Cardiac muscle cell (in vitro differentiated cells and primary cell): Measurements from ENCODE around the gene CAMKMT. TPM values are rescaled to one million over a fixed set of nuclear protein-coding genes. Genes with fewer than 3 reads are reported as not detected.

Source experiments
- DNase-seq, 2 donors: peaks; one replicate each; pipeline versions ENCODE4 v3.0.0 to v3.0.0-alpha.2; 2010 to 2017; ENCODE audit warnings: low read depth in 1 of 2, low spot score in 1 of 2
- H3K27ac ChIP-seq: fragments of 200-600 bp; sonication (generic); 2 replicates; pipeline ENCODE4 v1.5.1; 2016
- H3K27me3 ChIP-seq: fragments of 200-600 bp; sonication (generic); 2 replicates; pipeline ENCODE4 v1.6.0; 2016; ENCODE audit warnings: control low read depth
- H3K36me3 ChIP-seq: fragments of 200-600 bp; sonication (generic); 2 replicates; pipeline ENCODE4 v1.5.1; 2016; ENCODE audit warnings: control low read depth
- H3K4me1 ChIP-seq: fragments of 200-600 bp; sonication (generic); 2 replicates; pipeline ENCODE4 v1.8.1; 2017; ENCODE audit warnings: low read depth, mild to moderate bottlenecking, mixed run types
- H3K4me3 ChIP-seq: fragments of 200-600 bp; sonication (generic); 2 replicates; pipeline ENCODE4 v1.5.1; 2016; ENCODE audit warnings: mild to moderate bottlenecking
- H3K9me3 ChIP-seq: fragments of 200-600 bp; sonication (generic); 2 replicates; pipeline ENCODE4 v1.5.1; 2017; ENCODE audit warnings: low read depth, mild to moderate bottlenecking, control low read depth
- CTCF ChIP-seq: IDR thresholded peaks from 2 replicates; pipeline ENCODE4 v1.5.1; 2012; ENCODE audit warnings: low read depth, mild to moderate bottlenecking, low read length
- polyA plus RNA-seq: library from polyadenylated mRNA; unstranded; fragments of >200 nt; fragmentation: Nextera tagmentation; extraction: Ambion mirVana; gene quantifications from 2 replicates; pipeline ENCODE4 v1.2.1, GENCODE V29; 2016
- total RNA-seq: library from RNA; depleted of rRNA; stranded (reverse); fragments of >200 nt; gene quantifications from 2 replicates; pipeline ENCODE4 v1.2.3, GENCODE V29; 2016

Gene CAMKMT
- total and polyA plus RNA-seq, 2 experiments from 2014 or later = 16.9 to 20.6 TPM

GRCh38 chr2:44424211-44424610 lies 62.5 kb downstream of the CAMKMT start:
- no peak for TF ChIP-seq CTCF
- no peak for DNase-seq

GRCh38 chr2:44429034-44429433 lies 67.3 kb downstream of the CAMKMT start:
- H3K36me3 ChIP-seq = no peaks in the 10 kb centered on the region
- H3K27me3 ChIP-seq = no peaks in the 10 kb centered on the region
- H3K9me3 ChIP-seq = no peaks in the 10 kb centered on the region
- H3K4me3 ChIP-seq = no peak overlapping the region
- H3K4me1 ChIP-seq = no peaks in the 10 kb centered on the region
- TF ChIP-seq CTCF = no peak
- DNase-seq = peak in 1 of 2 donors; percentile 9
- H3K27ac ChIP-seq = no peak overlapping the region

More at GRCh38 chr2:44424211-44424610, 62.5 kb downstream of the CAMKMT start:
- no peak overlapping the region for H3K4me3 ChIP-seq
- H3K9me3 ChIP-seq = no peaks in the 10 kb centered on the region
- H3K36me3 ChIP-seq = no peaks in the 10 kb centered on the region
- H3K27ac ChIP-seq = no peak overlapping the region
- no peaks in the 10 kb centered on the region for H3K4me1 ChIP-seq
- H3K27me3 ChIP-seq = no peaks in the 10 kb centered on the region

- no peaks in the 10 kb centered on the region for H3K36me3 ChIP-seq
- H3K4me1 ChIP-seq = no peaks in the 10 kb centered on the region
- no peak for DNase-seq
- TF ChIP-seq CTCF = no peak
- no peak overlapping the region for H3K27ac ChIP-seq
- no peaks in the 10 kb centered on the region for H3K27me3 ChIP-seq
- H3K4me3 ChIP-seq = no peak overlapping the region
- no peaks in the 10 kb centered on the region for H3K9me3 ChIP-seq
These were observed 68.6 kb downstream of the CAMKMT start for GRCh38 chr2:44430342-44430741.

- Histone ChIP-seq H3K27ac (no peak overlapping the region), H3K4me3 (no peak overlapping the region), H3K4me1 (no peaks in the 10 kb centered on the region), H3K36me3 (no peaks in the 10 kb centered on the region), H3K9me3 (no peaks in the 10 kb centered on the region), H3K27me3 (no peaks in the 10 kb centered on the region)
- DNase-seq = no peak
- TF ChIP-seq CTCF = no peak
These were observed 72.1 kb downstream of the CAMKMT start for GRCh38 chr2:44433895-44434294.

GRCh38 chr2:44441200-44441599 lies 79.5 kb downstream of the CAMKMT start:
- no peaks in the 10 kb centered on the region for H3K4me1 ChIP-seq
- no peak for TF ChIP-seq CTCF
- H3K27me3 ChIP-seq = no peaks in the 10 kb centered on the region
- no peaks in the 10 kb centered on the region for H3K36me3 ChIP-seq
- no peak for DNase-seq
- H3K27ac ChIP-seq = no peak overlapping the region
- no peak overlapping the region for H3K4me3 ChIP-seq
- no peaks in the 10 kb centered on the region for H3K9me3 ChIP-seq

GRCh38 chr2:44442019-44442418 lies 80.3 kb downstream of the CAMKMT start:
- H3K9me3 ChIP-seq = no peaks in the 10 kb centered on the region
- no peak overlapping the region for H3K4me3 ChIP-seq
- H3K27ac ChIP-seq = no peak overlapping the region
- no peak for DNase-seq
- H3K27me3 ChIP-seq = no peaks in the 10 kb centered on the region
- no peak for TF ChIP-seq CTCF
- no peaks in the 10 kb centered on the region for H3K36me3 ChIP-seq
- no peaks in the 10 kb centered on the region for H3K4me1 ChIP-seq
